Body of pancreas (tissue), 4 donors: ENCODE measurements around the gene ABCC12.

Source experiments
- CTCF ChIP-seq, 7 experiments: fragments of 450-650 bp in 4 of 7; fragments of 200-600 bp in 3 of 7; sonication (generic) in 3 of 7; IDR thresholded peaks; one replicate each; pipeline ENCODE4 v1.5.1; 2016 to 2019; ENCODE audit warnings: antibody characterized with exemption in 7 of 7
- POLR2A ChIP-seq, 3 donors: fragments of 450-650 bp; IDR thresholded peaks; one replicate each; pipeline ENCODE4 v1.6.1; 2016; ENCODE audit warnings: antibody characterized with exemption in 3 of 3, mild to moderate bottlenecking in 2 of 3

GRCh38 chr16:48168075-48168474 is 12.3 kb upstream of the ABCC12 start:
- TF ChIP-seq CTCF (IDR thresholded peaks at IDR 0.05), result no peak
- no peak for TF ChIP-seq POLR2A (IDR thresholded peaks at IDR 0.05)
